HG03520 (cell line): ENCODE results near the gene HMGXB3.

Source experiments
- ATAC-seq: cut with Tn5 transposase; IDR thresholded peaks from one replicate; pipeline ENCODE4 v1.9.1; 2021; ENCODE audit warnings: mild to moderate bottlenecking, moderate library complexity; ENCODE audit not compliant: unreplicated experiment

Gene HMGXB3

DNA sequence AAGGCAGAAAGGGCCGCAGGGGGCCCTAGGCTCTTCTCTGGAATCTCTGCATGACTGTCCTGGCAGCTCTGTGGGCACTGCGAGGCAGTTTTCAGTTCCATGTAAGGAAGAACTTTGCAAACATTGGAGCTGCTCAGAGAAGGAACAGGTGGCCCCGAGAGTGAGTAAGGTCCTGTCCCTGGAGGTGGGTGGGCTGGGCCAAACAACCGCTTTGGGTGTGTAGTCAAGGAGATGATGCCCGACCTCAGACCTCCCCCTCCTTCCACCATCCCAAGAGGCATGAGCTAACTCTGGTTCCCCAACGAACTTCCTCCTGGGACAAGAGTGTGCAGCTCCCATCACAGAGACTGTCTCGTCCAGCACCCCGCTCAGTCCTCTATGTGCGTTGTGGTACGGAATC lies 65.3 kb downstream of the HMGXB3 start:
- ATAC-seq: no peak

DNA sequence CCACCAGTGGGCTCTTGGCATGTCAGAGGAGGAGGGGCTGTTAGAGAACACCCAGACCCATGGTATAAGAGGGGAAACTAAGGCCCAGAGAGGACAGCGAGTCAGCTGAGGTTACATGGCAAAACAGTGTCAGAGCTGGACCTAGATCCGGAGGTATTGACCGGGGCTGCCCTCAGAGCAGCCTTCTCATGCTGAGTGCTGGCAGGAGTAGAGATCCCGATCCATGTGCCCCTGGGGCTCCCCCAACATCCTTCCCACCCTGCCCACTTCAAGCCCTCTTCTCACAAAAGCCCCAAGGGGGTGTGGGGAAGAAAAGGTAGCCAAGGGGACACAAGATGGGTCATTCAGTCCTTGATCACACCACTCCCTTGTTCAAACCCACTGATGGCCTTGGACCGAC lies 65.9 kb downstream of the HMGXB3 start:
- no peak for ATAC-seq

DNA sequence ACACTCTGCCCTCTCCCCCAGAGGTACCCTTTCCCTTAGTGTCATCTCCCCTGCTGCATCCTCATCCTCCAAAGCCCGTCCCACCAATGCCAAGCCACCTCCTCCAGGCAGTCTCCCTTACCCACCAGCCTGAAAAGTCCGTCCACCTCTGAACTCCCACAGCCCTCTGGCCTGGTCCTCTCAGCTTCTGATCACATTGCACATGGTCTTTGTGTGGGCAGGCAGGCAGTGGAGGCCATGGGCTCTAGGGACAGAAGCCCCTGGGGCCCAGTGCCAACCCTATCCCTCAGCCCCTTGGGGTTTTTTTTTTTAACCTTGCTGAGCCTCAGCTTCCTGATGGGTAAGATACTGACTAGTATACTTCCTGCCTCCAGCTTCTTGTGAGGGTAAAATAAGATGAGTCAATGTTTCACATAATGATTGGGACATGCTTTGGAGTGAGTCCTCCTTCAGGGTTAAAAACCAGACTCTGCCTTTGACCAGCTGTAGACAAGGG lies 66.4 kb downstream of the HMGXB3 start:
- no peak for ATAC-seq

DNA sequence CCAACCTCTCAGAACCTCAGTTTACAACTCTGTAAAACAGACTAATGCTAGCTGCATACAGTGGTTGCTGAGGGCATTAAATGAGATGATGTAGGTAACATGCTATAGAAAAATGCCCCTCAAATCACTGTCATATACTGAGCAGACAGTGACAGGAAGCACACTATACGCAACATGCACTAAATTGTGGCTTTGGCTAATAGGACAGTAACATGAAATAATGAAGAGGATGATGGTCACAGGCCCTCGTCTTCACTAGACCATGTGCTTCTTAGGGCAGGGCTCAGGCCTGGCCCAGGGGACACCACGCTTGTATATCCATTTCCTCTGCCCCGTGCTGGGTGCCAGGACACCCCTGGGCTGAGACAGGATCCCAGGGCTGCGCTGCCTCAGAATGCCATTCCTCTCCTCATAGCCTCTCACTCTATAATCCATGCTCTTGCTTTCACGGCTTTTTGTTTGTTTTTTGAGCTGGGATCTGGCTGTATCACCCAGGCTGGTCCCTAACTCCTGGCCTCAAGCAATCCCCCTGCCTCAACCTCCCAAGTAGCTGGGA lies 66.9 kb downstream of the HMGXB3 start:
- ATAC-seq: no peak

DNA sequence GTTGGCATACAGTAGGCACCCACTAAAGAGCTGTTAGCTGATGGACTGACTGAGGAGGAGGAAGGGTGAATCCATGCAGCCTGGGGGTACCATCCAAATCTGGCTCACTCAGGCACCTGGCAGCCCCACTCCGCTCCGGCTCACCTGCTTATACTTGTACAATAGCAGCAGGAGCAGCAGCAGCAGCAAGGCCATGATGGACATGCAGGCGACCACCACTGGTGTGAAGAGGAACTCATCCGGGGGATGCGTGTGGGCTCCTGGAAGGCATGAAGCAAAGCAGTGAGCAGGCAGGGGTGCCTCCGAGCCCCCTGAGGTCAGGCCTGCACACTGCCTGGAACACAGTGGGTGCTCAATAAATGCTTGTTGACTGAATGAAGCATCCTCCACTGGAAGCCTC lies 67.5 kb downstream of the HMGXB3 start:
- no peak for ATAC-seq

DNA sequence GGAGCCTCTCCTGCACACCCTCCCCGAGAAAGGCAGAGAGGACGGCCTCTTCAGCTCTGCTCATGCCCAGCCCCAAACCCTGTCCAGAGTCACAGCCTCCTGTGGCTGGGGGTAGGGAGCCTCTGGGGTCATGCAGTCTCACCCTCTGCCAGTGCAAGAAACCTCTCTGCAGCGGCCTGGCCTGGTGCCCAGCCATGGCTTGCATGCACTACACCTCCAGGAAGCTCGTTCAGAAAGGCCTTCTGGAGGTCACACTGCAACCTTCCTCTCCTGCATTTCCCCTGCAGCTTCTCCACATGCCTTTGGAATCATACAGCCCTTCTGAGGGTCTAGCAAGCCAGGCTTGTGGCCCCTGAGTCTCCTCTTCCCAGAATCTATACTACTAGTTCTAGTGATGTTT lies 67.9 kb downstream of the HMGXB3 start:
- no peak for ATAC-seq

DNA sequence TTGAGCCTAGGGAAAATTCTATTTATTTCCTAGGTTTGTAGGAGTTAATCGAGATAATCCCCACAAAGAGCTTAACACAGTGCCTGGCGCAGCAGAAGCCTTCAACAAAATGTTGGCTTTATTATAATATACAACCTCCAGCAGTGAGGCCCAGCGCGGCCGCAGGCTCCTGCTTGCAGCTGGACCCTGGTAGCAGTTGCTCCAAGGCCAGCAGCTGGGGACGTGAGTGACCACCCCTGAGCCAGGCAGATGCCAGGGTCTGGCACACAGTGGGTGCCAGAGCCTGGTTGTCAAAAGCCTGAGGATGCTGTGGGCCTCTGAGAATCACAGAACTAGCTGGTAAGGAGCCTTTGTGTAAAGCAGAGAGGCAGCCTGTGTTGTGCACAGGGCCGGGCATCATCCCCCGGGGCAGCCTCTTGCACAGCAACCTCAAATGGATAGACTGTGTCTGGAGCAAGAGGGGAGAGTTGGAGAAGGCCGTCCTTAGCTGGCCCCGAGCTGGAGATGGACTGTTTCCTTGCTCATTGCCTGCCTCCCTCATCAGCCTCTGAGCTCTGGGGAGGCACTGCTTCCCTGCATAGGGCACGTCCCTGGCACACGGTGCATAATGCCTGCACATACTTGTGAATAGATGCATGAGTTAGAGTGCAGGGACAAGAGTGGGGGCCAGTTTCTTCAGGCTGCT lies 68.6 kb downstream of the HMGXB3 start:
- ATAC-seq: no peak

DNA sequence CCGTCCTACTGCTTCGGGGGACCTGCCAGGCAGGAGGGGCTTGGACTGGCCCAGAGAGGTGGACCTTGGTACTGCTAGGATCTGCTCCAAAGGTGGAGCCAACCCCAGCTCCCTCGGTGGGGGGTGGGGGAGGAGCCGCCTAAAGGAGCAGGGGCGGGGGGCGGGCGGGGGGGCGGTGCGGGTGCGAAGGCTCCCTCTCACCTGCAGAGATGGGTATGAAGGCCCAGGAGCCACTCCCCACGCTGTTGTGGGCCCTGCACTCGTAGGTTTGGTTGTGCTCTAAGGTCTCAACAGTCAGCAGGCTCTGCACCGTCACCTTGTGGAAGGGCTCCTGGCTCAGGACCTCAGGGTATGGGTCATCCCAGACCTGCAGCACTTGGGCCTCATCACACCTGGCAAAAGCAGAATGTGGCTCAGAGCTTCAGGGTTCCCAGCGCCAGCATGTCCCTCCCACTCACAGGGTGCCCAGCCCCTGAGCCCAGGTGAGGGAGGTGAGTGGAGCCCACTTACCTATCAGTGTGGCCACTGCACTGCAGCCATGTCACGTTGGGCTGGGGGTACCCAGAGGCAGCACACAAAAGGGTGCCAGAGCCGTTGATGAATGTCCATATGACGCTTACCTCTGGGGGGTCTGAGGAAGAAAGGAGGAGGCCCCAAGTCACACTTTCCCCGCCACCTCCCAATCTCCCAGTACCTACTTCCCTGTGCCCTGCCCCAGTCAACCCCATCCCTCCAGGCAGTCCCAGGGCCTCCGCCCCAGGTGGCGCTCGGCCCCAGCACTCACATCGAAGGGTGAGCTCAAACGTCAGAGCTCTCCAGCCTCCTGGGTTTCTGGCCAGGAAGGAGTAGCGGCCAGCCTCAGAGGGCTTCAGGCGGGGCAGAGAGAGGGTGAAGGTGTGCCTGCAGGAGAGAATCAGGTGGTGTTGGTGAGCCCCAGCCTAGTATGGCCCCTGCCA lies 69.4 kb downstream of the HMGXB3 start:
- ATAC-seq: no peak

DNA sequence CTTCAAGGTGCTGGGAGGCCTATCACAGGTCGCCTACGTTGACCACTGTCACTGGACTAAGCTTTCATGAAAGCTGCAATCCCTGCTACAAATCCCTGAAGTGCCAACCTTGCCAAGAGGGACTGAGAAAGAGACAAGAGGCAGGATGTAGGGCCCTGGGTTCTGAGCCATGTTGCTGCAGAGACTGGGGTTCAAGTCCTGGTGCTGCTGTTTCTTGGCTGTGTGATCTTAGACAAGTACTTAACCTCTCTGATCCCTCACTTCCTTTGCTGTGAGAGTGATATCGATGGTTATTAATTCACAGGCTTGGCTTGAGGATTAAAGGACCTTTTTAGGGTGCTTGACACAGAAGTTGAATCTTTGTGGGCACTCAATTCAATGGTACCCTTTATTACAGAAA lies 70.3 kb downstream of the HMGXB3 start:
- no peak for ATAC-seq

DNA sequence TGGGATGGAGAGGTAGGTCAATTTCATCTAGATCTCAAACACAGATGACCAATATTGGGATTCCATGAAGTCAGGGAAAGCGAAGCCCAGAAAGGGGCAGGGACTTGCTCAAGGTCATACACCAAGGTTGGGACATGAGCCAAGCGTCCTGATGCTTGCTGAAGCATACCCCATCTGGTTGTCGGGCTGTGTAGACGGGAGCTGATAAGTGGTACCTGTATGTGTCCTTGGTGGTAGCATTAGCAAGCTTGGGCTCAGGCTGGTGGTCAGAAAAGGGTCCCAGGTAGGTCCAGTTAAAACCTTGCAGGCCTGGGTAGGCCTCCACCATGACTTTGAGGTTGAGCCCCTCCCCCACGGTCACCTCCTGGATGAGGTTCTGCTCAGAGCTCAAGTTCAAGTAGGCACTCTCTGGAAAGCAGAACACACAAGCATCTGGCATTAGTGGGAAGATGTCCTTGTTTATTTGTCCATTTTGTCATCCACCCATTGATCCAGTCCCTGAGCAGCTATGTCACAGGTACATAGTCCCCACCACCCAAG lies 72.6 kb downstream of the HMGXB3 start:
- ATAC-seq: no peak

DNA sequence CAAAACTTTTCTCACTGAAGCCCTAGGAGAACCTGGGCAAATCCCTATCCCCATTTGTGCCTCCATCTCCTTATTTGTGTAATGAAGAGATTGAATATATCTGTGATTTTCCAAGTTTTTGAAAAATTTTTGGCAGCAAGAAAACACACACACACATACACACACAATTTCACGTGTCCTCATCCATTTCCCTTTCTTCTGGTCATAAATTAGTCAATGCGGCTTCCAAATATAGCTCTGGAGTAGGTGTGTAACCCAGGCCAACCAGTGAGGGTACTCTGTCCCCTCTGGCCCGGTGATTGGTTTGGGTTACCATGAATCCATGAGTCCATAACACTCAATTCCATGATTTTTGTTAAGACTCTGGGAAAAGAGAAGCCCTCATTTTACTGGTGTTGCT lies 73.1 kb downstream of the HMGXB3 start:
- no peak for ATAC-seq

DNA sequence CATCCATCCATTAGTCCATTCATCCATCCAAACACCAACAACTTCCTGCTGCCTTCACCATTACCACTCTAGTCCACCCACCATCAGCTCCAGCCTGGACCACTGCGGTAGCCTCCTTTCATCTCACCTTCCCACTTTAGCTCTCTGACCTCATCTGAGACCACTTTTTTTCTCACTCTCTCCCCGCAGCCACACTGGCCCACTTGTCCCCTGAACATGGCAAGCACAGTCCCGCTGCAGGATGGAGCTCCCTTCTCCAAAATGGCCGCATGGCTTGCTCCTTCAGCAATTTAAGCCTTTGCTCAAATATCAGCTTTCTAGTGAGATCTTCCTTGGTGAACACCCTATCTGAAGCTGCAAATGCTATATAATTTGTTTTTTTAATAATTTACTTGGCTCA lies 74.7 kb downstream of the HMGXB3 start:
- ATAC-seq: no peak

DNA sequence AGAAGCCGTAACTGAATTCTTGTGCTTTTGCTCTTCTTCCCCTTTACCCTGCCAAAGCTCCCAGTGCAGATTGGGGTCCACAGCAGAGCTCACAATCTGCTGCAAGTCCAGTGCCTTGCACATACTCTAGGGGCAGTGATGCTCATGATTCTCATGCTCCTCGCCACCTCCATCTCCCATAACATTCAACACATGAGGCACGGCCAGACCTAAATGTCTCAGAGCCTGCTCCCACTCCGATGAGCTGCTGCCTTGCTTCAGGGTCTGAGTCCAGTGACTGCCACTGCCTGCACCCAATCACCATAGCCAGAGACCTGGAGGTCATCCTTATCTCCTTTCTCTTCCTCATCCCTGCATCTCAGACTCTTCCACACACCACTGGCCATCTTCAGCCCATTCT lies 75.3 kb downstream of the HMGXB3 start:
- no peak for ATAC-seq

DNA sequence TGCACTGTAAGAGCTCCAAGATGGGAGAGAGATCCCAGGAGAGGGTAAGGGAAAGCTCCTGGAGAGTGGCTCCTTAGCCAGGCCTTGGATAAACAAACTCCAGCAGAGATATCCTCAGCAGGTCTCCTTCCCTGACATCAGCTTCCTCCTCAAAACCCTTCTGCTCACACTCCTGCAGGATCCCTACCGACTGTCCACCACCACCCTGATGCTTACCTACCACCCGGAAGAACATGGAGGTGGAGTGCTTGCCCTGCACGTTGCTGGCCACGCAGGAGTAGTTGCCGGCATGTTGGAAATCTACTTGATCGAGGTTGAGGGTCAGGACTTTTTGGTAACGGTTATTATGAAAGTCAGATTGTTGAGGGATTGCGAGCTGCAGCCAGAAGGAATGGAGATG lies 76.5 kb downstream of the HMGXB3 start:
- no peak for ATAC-seq

DNA sequence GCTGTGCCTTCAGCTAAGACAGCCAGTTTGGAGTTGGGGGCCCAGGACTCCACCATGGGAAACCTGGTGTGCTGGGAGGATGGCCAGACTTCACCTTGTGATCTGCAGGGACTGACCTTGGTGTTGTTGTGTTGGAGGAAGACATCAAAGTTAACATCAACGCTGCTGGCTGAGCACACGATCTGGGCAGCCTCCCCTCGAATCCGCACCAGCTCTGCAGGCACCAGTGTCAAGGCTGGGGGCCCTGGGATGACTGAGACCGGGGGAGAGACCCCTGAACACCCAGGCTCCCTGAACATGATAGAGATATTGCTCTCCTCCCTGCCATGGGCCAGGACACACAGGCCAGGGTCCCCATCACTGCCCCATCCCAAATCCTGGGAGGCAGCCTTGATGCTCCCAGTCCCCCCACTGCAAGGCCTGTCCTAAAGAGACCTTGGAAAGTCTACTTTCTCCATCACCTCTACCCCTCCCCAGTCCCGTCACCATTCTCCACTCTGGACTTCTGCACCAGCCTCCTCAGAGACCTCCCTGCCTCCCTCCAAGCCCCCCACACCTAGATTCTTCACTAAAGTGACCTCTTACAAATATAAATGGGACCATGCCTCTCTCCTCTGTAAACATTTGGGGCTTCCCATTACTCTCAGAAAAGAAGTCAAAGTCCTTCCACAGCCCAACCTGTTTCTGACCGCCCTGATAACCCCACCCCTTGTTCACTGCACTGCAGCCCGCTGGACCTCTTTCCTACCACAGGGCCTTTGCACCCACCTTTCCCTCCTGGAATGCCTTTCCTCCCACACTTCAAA lies 77.7 kb downstream of the HMGXB3 start:
- no peak for ATAC-seq

DNA sequence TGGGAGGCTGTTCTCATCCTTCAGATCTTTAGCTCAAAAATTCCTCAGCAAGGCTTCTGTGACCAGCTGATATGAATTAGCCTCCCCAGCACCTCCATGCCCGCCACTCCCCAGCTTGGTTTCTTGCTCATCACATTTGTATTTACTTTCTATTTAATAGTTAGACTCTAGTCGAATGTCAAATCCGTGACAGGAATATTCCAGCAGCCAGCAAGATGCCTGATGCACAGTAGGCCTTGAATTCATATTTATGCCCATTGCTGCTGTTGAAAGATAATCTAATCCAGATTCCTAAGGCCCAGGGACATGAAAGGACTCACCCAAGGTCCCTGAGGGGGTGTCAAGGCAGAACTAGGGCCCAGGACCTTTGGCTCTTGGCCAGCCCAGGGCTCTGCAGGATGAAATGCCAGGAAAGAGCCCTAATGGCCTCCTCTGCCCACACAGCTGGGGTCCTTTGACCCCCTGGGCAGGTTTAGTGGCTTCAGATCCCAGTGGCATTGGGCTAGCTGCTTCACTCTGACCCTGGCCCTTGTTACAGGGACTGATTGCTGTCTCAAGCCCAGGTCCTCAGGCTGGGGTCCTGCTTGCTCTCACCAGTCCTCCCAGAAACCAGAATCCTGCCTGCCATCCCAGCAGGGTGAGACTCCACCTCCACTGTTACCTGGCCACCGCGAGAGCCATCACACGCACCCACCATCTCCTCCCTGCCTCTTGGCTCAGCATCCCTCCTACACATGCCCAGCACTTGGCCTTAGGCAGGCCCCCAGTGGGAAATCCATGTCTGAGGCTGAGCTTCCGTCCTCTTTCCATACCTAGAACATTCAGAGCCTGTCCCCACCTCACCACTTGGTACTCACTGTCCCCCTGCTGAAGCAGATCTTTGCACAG lies 78.5 kb downstream of the HMGXB3 start:
- no peak for ATAC-seq

DNA sequence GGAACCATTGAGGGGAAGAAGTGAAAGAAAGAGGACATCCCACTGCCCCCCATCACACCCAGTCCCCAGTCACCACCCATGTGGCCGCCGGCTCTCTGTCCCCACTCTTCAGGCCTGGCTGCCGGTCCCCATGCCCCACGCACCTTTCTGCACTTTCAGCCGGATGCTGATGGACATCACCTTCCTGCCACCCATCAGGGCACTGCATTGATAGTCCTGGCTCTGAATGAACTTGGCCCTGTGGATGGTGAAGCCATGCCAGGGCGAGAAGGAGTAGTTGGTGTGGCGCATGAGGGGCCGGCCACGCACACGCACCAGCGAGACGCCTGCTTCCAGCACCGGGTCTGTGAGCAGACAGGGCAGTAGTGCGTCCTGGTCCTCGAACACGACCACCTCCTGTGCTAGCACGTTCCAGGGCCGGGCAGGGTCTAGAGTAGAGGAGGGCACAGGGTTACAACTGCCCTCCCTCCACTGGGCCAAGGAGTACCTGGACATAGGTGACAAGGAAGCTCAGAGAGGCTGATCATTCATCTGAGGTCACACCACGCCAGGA lies 79.4 kb downstream of the HMGXB3 start:
- ATAC-seq: no peak

DNA sequence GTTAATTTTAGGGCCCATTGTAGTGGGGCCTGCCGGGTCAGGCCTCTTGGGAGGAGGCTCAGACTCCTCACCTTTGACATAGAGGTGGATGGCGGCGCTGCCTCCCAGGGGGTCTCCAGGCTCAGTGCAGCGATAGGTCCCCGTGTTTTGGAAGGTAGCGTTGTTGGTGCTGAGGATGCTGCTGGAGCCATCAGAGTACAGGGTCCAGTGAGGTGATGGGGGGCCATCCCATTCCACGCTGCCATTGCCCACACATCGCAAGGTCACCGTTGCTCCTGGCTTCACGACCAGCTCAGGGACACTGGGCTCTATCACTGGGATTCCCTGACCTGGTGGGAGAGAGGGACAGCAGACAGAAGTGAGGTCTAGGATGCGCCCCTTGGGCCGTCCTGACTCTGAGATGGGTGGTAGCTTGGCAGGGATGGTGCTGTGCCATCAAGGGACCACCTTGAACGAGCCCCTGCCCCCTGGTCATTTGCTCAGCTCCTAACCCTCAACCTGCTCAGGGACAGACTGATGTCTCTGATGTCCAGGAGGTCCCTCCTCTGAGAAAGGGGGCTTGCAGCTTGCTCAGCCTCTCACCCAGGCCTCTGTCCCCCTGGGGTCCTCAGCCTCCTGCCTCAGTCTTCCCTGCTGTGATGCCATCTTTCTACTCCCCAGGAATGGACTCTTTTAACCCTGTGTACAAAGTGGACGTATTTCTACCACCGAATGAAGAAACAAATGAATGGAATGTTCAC lies 80.3 kb downstream of the HMGXB3 start:
- ATAC-seq: no peak
